ENCODE data around the gene UGT2A2.
"Not testable (repeated sequence)": the region's sequence is repeated elsewhere in the genome, so short reads cannot be mapped to it uniquely, and the experiment has no call there.

Gene UGT2A2

GRCh38 chr4:69639542-69639941 is at the start of gene UGT2A2:
Gene UGT2A2, minus strand, starts transcription at chr4:69639642. Its CDS starts 2 bp downstream, at chr4:69639640.
- DNase-seq (ENCODE audit: low spot score) = no peak

- no peak for DNase-seq (ENCODE audit: low spot score)
Measured at GRCh38 chr4:69684804-69685203, 45.4 kb upstream of the UGT2A2 start.

GRCh38 chr4:69668680-69669079 is 29.2 kb upstream of the UGT2A2 start:
- DNase-seq (ENCODE audit: low spot score) = no peak

GRCh38 chr4:69664009-69664408 is 24.6 kb upstream of the UGT2A2 start:
- not testable (repeated sequence) for DNase-seq (ENCODE audit: low spot score)

- DNase-seq (ENCODE audit: low spot score) = not testable (repeated sequence)
Measured at GRCh38 chr4:69661130-69661803, 21.8 kb upstream of the UGT2A2 start.

- no peak for DNase-seq (ENCODE audit: low spot score)
Measured at GRCh38 chr4:69658133-69658532, 18.7 kb upstream of the UGT2A2 start.

GRCh38 chr4:69656653-69657158 is 17.3 kb upstream of the UGT2A2 start:
- no peak for DNase-seq (ENCODE audit: low spot score)

- no peak for DNase-seq (ENCODE audit: low spot score)
Measured at GRCh38 chr4:69653147-69653546, 13.7 kb upstream of the UGT2A2 start, which contains the start of gene UGT2A1. Gene UGT2A1, minus strand, starts transcription at chr4:69653247. Its CDS starts 5,603 bp downstream, at chr4:69647644.

- DNase-seq (ENCODE audit: low spot score) = no peak
Measured at GRCh38 chr4:69650872-69651271, 11.4 kb upstream of the UGT2A2 start.

- no peak for DNase-seq (ENCODE audit: low spot score)
Measured at GRCh38 chr4:69649629-69650028, 10.2 kb upstream of the UGT2A2 start.

GRCh38 chr4:69649207-69649606 is 9.8 kb upstream of the UGT2A2 start:
- DNase-seq (ENCODE audit: low spot score) = no peak

- DNase-seq (ENCODE audit: low spot score) = no peak
Measured at GRCh38 chr4:69642961-69643360, 3.5 kb upstream of the UGT2A2 start.

- DNase-seq (ENCODE audit: low spot score) = no peak
Measured at GRCh38 chr4:69640289-69640688, 847 bp upstream of the UGT2A2 start.

- no peak for DNase-seq (ENCODE audit: low spot score)
Measured at GRCh38 chr4:69617083-69617694, 22.3 kb downstream of the UGT2A2 start.

- no peak for DNase-seq (ENCODE audit: low spot score)
Measured at GRCh38 chr4:69610484-69610883, 29.0 kb downstream of the UGT2A2 start.

- no peak for DNase-seq (ENCODE audit: low spot score)
Measured at GRCh38 chr4:69601065-69601464, 38.4 kb downstream of the UGT2A2 start.

GRCh38 chr4:69600013-69600412 is 39.4 kb downstream of the UGT2A2 start:
- DNase-seq (ENCODE audit: low spot score) = no peak

- no peak for DNase-seq (ENCODE audit: low spot score)
Measured at GRCh38 chr4:69594382-69594781, 45.1 kb downstream of the UGT2A2 start.

- no peak for DNase-seq (ENCODE audit: low spot score)
Measured at GRCh38 chr4:69591364-69591763, 48.1 kb downstream of the UGT2A2 start.

- no peak for DNase-seq (ENCODE audit: low spot score)
Measured at GRCh38 chr4:69589884-69590283, 49.6 kb downstream of the UGT2A2 start.

GRCh38 chr4:69584135-69584534 is 55.3 kb downstream of the UGT2A2 start:
- no peak for DNase-seq (ENCODE audit: low spot score)

- DNase-seq (ENCODE audit: low spot score) = no peak
Measured at GRCh38 chr4:69583543-69583942, 55.9 kb downstream of the UGT2A2 start.

GRCh38 chr4:69577245-69577644 is 62.2 kb downstream of the UGT2A2 start:
- no peak for DNase-seq (ENCODE audit: low spot score)

Measured in activated CD4-positive, alpha-beta T cell treated with anti-CD3 and anti-CD28 coated beads, Interleukin-2, Interleukin-4, amounts not matched to agents 100 ng/mL and 50 ng/mL, durations not matched to agents 16 hours and 8 hours (primary cell).